ENCODE results near the gene STIMATE. TPM values are rescaled to one million over a fixed set of nuclear protein-coding genes. Genes with fewer than 3 reads are reported as not detected.

STIMATE gene
- total RNA-seq, 3 donors from 2014 or later (not counting 1 experiment from before 2014, with no cell fraction given), result 24.6 to 35.0 (median 33.1) TPM

GRCh38 chr3:52843108-52843865, 54.1 kb downstream of the STIMATE start:
- no peaks in the 10 kb centered on the region for H3K27me3 ChIP-seq (ENCODE audit: control insufficient read depth, insufficient read depth, low read length)
- peaks cover 40% of the 10 kb centered on the region for H3K4me1 ChIP-seq (ENCODE audit: control insufficient read depth, insufficient read depth, low read length)
- Mint-ChIP-seq H3K4me3 (no peak overlapping the region), H3K36me3 (peaks cover 9% of the 10 kb centered on the region), H3K9me3 (no peaks in the 10 kb centered on the region), H3K27me3 (ENCODE audit: low read depth in 2 of 2) (no peaks in the 10 kb centered on the region), H3K4me1 (peaks cover 32 to 46% of the 10 kb centered on the region in 2 donors), H3K27ac (no peak overlapping the region)
- no peak for TF ChIP-seq CTCF (IDR thresholded peaks at IDR 0.05)
- H3K36me3 ChIP-seq (ENCODE audit: control insufficient read depth, insufficient read depth, low read length), result peaks cover 24% of the 10 kb centered on the region
- H3K9me3 ChIP-seq (ENCODE audit: control insufficient read depth, insufficient read depth, low read length), result no peaks in the 10 kb centered on the region
- 85% methylated on average over 20 of the region's 20 CpGs for WGBS (ENCODE audit: insufficient coverage)
- no peak overlapping the region for H3K4me3 ChIP-seq (ENCODE audit: low read length)
- no peak for ATAC-seq
- intact Hi-C loops (cut with micrococcal nuclease), result loop anchor here (10.0 kb wide), 1 partner anchor 92 kb away; no protein-coding TSS in a partner anchor
- no peak overlapping the region for H3K27ac ChIP-seq (ENCODE audit: low read length)
- no peak for DNase-seq

- H3K36me3 ChIP-seq (ENCODE audit: control insufficient read depth, insufficient read depth, low read length), result peaks cover 16% of the 10 kb centered on the region
- no peaks in the 10 kb centered on the region for H3K9me3 Mint-ChIP-seq
- intact Hi-C loops (cut with micrococcal nuclease), result loop anchor here (10.0 kb wide), 1 partner anchor 92 kb away; no protein-coding TSS in a partner anchor
- H3K36me3 Mint-ChIP-seq, result peaks cover 4% of the 10 kb centered on the region
- 81% methylated on average over 7 of the region's 7 CpGs for WGBS (ENCODE audit: insufficient coverage)
- no peaks in the 10 kb centered on the region for H3K27me3 Mint-ChIP-seq (ENCODE audit: low read depth in 2 of 2)
- no peaks in the 10 kb centered on the region for H3K27me3 ChIP-seq (ENCODE audit: control insufficient read depth, insufficient read depth, low read length)
- H3K4me1 ChIP-seq (ENCODE audit: control insufficient read depth, insufficient read depth, low read length), result peaks cover 48% of the 10 kb centered on the region
- H3K27ac Mint-ChIP-seq, result no peak overlapping the region
- H3K4me1 Mint-ChIP-seq, result peaks cover 39 to 54% of the 10 kb centered on the region in 2 donors
- no peak overlapping the region for H3K4me3 ChIP-seq (ENCODE audit: low read length)
- H3K4me3 Mint-ChIP-seq, result no peak overlapping the region
- H3K9me3 ChIP-seq (ENCODE audit: control insufficient read depth, insufficient read depth, low read length), result no peaks in the 10 kb centered on the region
- no peak overlapping the region for H3K27ac ChIP-seq (ENCODE audit: low read length)
- no peak for ATAC-seq
- TF ChIP-seq CTCF (IDR thresholded peaks at IDR 0.05), result no peak
- DNase-seq, result no peak
Observed at GRCh38 chr3:52842424-52842823, 54.9 kb downstream of the STIMATE start.

GRCh38 chr3:52841981-52842340, 55.4 kb downstream of the STIMATE start:
- Histone ChIP-seq H3K36me3 (ENCODE audit: control insufficient read depth, insufficient read depth, low read length) (peaks cover 15% of the 10 kb centered on the region), H3K4me1 (ENCODE audit: control insufficient read depth, insufficient read depth, low read length) (peaks cover 53% of the 10 kb centered on the region), H3K9me3 (ENCODE audit: control insufficient read depth, insufficient read depth, low read length) (no peaks in the 10 kb centered on the region), H3K4me3 (ENCODE audit: low read length) (no peak overlapping the region), H3K27me3 (ENCODE audit: control insufficient read depth, insufficient read depth, low read length) (no peaks in the 10 kb centered on the region), H3K27ac (ENCODE audit: low read length) (peak overlapping the region; percentile 73)
- H3K36me3 Mint-ChIP-seq, result no peaks in the 10 kb centered on the region
- H3K4me3 Mint-ChIP-seq, result peak overlapping the region; percentile 38
- WGBS (ENCODE audit: insufficient coverage), result 79% methylated on average over 12 of the region's 12 CpGs
- peak overlapping the region in 1 of 2 donors; percentile 66 for H3K27ac Mint-ChIP-seq
- ATAC-seq (no peak), DNase-seq (no peak)
- peaks cover 44 to 59% of the 10 kb centered on the region in 2 donors for H3K4me1 Mint-ChIP-seq
- intact Hi-C loops (cut with micrococcal nuclease), result loop anchor here (10.0 kb wide), 1 partner anchor 93 kb away; no protein-coding TSS in a partner anchor
- H3K9me3 Mint-ChIP-seq, result no peaks in the 10 kb centered on the region
- no peak for TF ChIP-seq CTCF (IDR thresholded peaks at IDR 0.05)
- H3K27me3 Mint-ChIP-seq (ENCODE audit: low read depth in 2 of 2), result no peaks in the 10 kb centered on the region

Data from natural killer cell (primary cell).